HK-2 (cell line): ENCODE measurements around the gene NID2.

Experiments
- DNase-seq: peaks from one replicate; pipeline ENCODE4 v3.0.0-alpha.2; 2018; ENCODE audit not compliant: unreplicated experiment

NID2 gene

DNA sequence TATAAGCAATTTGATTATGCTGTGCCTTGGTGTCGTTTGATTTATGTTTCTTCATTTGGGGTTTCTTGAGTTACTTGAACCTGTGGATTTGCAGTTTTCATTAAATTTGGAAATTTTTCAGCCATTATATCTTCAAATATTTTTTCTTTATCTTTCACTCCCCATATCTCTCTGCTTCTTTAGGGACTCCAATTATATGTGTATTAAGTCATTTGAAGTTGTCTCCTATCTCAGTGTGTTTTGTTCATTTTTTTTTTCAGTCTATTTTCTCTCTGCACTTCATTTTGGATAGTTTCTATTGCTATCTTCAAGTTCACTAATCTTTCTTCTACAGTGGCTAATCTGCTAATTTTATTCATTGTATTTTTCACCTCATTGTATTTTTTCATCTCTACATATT, 108.9 kb downstream of the NID2 start:
- no peak for DNase-seq

DNA sequence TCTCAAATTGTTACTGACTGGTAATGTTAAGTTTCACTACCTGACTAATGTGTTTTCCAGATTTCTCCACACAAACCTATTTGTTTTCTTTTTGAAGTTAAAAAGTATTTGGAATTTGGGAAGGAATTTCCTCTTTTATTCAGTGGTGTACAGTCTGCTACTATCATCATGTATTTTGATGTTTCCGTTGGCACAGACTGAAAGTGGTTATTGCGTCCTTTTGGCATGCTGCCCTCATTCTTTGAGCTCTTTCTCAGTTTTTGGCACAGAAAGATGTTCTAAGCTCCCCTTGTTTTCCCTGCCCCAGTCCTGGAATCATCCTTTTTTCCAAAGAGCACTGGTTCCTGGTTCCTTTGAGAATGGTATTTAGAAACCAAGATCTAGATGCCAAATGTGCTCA, 110.9 kb downstream of the NID2 start:
- no peak for DNase-seq
